ENCODE measurements around the gene ZSCAN30. TPM values are rescaled to one million over a fixed set of nuclear protein-coding genes. Genes with fewer than 3 reads are reported as not detected.

ZSCAN30 gene
- total RNA-seq, 1 donor from 2014 or later, result 18.8 TPM

DNA sequence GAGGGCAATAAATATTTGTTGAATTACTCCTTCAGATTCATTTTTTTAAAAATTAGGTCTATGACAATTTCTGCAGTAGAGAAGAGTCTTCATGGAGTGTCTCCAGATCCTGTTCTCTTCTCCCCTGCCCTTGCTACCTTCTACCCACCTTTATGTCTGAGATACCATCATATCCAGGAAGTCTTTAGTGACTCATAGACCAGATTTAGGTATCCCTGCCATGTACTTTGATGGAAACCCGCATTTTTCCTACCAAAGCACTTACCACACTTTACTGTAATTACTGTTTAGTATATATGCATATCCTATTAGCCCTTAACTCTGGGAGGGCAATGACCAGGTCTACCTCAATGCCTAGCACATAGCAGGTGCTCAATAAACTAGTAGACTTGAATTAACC is 37.6 kb downstream of the ZSCAN30 start:
- TF ChIP-seq, protein P1, sequence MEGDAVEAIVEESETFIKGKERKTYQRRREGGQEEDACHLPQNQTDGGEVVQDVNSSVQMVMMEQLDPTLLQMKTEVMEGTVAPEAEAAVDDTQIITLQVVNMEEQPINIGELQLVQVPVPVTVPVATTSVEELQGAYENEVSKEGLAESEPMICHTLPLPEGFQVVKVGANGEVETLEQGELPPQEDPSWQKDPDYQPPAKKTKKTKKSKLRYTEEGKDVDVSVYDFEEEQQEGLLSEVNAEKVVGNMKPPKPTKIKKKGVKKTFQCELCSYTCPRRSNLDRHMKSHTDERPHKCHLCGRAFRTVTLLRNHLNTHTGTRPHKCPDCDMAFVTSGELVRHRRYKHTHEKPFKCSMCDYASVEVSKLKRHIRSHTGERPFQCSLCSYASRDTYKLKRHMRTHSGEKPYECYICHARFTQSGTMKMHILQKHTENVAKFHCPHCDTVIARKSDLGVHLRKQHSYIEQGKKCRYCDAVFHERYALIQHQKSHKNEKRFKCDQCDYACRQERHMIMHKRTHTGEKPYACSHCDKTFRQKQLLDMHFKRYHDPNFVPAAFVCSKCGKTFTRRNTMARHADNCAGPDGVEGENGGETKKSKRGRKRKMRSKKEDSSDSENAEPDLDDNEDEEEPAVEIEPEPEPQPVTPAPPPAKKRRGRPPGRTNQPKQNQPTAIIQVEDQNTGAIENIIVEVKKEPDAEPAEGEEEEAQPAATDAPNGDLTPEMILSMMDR (IDR thresholded peaks at IDR 0.05), result no peak
- DNase-seq (no peak), ATAC-seq (no peak)
- Histone ChIP-seq H3K36me3 (peaks cover 54% of the 10 kb centered on the region), H3K4me3 (no peak overlapping the region), H3K9me3 (peaks cover 20% of the 10 kb centered on the region), H3K27me3 (ENCODE audit: low read depth) (no peaks in the 10 kb centered on the region), H3K4me1 (no peaks in the 10 kb centered on the region), H3K27ac (no peak overlapping the region)
- intact Hi-C loops (cut with DNase I), result no loop called here

DNA sequence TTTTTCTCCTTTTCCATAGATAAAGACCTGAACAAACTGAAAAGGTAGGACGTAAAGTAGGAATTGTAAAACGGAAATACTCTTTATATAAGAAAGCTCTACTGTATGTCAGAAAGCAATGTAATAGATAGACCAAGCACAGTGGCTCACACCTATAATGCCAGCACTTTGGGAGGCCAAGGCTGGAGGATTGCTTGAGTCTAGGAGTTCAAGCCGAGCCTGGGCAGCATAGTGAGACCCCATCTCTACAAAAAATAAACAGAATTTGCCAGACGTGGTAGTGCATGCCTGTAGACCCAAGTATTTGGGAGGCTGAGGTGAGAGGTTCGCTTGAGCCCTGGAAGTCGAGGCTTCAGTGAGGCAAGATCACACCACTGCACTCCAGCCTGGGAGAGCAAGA is 41.6 kb downstream of the ZSCAN30 start:
- TF ChIP-seq, protein P1 (IDR thresholded peaks at IDR 0.05), result no peak

DNA sequence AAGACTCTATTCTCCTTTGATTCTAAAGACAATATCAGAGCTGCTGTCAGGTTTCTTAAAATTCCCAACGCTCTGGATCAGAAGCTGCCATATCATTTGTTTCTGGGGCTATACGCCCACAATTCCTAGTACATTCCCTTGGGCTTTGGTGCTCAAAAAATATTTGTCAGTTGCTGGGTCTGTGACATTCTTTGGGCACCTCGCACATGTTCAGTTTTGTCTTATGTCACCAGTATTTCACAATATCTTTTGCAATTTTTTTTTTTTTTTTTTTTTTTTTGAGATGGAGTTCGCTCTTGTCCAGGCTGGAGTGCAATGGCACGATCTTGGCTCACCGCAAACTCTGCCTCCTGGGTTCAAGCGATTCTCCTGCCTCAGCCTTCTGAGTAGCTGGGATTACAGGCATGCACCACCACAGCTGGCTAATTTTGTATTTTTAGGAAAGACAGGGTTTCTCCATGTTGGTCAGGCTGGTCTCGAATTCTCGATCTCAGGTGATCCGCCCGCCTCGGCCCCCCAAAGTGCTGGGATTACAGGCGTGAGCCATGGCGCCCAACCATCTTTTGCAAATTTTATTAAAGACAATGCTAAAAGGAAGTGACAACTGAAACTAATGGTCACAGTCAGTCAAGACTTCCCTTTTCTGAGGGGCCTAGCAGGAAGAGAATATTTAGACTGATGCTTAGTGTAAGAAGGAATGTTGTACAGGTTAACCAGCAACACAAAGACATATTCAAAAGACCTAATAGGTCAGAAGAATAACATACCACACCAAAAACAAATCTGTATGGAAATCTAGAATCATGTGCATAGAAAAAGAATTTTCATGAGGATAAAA is 42.4 kb downstream of the ZSCAN30 start:
- no peaks in the 10 kb centered on the region for H3K27me3 ChIP-seq (ENCODE audit: low read depth)
- H3K9me3 ChIP-seq, result peaks cover 1% of the 10 kb centered on the region
- H3K4me1 ChIP-seq, result peaks cover 2% of the 10 kb centered on the region
- no peak overlapping the region for H3K27ac ChIP-seq
- DNase-seq (no peak), ATAC-seq (peak in 1 of 2 donors; percentile 44)
- TF ChIP-seq, protein P1 (IDR thresholded peaks at IDR 0.05), result no peak
- no peak overlapping the region for H3K4me3 ChIP-seq
- intact Hi-C loops (cut with DNase I), result loop anchor here (10.0 kb wide), 1 partner anchor 97 kb away; the partner anchor contains the start of gene ZNF24
- peaks cover 83% of the 10 kb centered on the region for H3K36me3 ChIP-seq

More for the DNA sequence above, 41.6 kb downstream of the ZSCAN30 start:
- no peak overlapping the region for H3K27ac ChIP-seq
- no peaks in the 10 kb centered on the region for H3K27me3 ChIP-seq (ENCODE audit: low read depth)
- H3K4me1 ChIP-seq, result no peaks in the 10 kb centered on the region
- intact Hi-C loops (cut with DNase I), result loop anchor here (10.0 kb wide), 1 partner anchor 96 kb away; the partner anchor contains the start of gene ZNF24
- peaks cover 83% of the 10 kb centered on the region for H3K36me3 ChIP-seq
- no peak overlapping the region for H3K4me3 ChIP-seq
- H3K9me3 ChIP-seq, result peaks cover 9% of the 10 kb centered on the region
- no peak for DNase-seq
- ATAC-seq, result no peak

DNA sequence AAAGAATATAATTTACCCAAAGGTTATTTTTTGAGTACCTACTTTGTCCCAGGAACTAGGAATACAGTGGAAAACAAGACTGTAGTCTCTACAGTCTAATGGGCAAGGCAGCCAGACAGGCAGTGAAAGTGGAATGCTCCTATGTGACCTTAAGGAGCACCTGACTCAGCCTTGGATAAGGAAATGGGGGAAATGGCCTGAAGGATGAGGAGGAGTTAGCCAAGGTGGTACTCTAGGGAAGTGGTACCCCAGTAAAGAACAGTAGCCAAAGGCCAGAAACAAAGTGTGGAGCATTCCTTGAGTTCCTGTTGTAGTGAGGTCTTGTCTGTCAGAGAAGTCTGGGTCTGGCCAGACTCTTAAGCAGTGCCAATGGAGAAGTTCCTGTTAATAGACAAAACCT is 43.2 kb downstream of the ZSCAN30 start:
- Histone ChIP-seq H3K27ac (no peak overlapping the region), H3K4me3 (no peak overlapping the region), H3K4me1 (peaks cover 9% of the 10 kb centered on the region), H3K27me3 (ENCODE audit: low read depth) (no peaks in the 10 kb centered on the region), H3K9me3 (no peaks in the 10 kb centered on the region), H3K36me3 (peaks cover 85% of the 10 kb centered on the region)
- DNase-seq (no peak), ATAC-seq (peak in 1 of 2 donors; percentile 21)
- intact Hi-C loops (cut with DNase I), result loop anchor here (10.0 kb wide), 1 partner anchor 98 kb away; the partner anchor contains the start of gene ZNF24
- TF ChIP-seq, protein P1 (IDR thresholded peaks at IDR 0.05), result no peak

DNA sequence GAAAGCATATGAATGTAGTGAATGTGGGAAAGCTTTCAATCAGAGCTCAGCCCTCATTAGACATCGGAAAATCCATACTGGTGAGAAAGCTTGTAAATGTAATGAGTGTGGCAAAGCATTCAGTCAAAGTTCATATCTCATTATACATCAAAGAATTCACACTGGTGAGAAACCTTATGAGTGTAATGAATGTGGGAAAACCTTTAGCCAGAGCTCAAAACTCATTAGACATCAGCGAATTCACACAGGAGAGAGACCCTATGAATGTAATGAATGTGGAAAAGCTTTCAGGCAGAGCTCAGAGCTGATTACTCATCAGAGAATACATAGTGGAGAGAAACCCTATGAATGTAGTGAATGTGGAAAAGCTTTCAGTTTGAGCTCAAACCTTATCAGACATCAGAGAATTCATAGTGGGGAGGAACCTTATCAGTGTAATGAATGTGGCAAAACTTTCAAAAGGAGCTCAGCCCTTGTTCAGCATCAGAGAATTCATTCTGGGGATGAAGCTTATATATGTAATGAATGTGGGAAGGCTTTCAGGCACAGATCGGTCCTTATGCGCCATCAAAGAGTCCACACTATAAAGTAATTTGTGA is 44.2 kb downstream of the ZSCAN30 start:
- TF ChIP-seq, protein P1 (IDR thresholded peaks at IDR 0.05), result no peak
- H3K36me3 ChIP-seq, result peaks cover 82% of the 10 kb centered on the region
- intact Hi-C loops (cut with DNase I), result loop anchor here (10.0 kb wide), 1 partner anchor 99 kb away; the partner anchor contains the start of gene ZNF24
- H3K4me3 ChIP-seq, result no peak overlapping the region
- no peak overlapping the region for H3K27ac ChIP-seq
- DNase-seq (no peak), ATAC-seq (no peak)
- peaks cover 9% of the 10 kb centered on the region for H3K4me1 ChIP-seq
- no peaks in the 10 kb centered on the region for H3K9me3 ChIP-seq
- H3K27me3 ChIP-seq (ENCODE audit: low read depth), result no peaks in the 10 kb centered on the region

All from lower lobe of right lung (tissue), 2 donors.